ENCODE data around the gene CHD5. TPM values are rescaled to one million over a fixed set of nuclear protein-coding genes. Genes with fewer than 3 reads are reported as not detected.

Gene CHD5
- total RNA-seq, 1 experiment from 2014 or later: 0.39 TPM

GRCh38 chr1:6106977-6107376 is 73.1 kb downstream of the CHD5 start:
- Mint-ChIP-seq H3K36me3 (ENCODE audit: insufficient read depth, unreplicated experiment) (no peaks in the 10 kb centered on the region), H3K4me3 (ENCODE audit: unreplicated experiment) (no peak overlapping the region), H3K27ac (ENCODE audit: unreplicated experiment) (no peak overlapping the region), H3K27me3 (ENCODE audit: insufficient read depth, unreplicated experiment) (peaks cover 3% of the 10 kb centered on the region), H3K9me3 (ENCODE audit: unreplicated experiment) (no peaks in the 10 kb centered on the region), H3K4me1 (ENCODE audit: low read depth, unreplicated experiment) (no peaks in the 10 kb centered on the region)
- intact Hi-C loops (cut with micrococcal nuclease; ENCODE audit: unreplicated experiment): loop anchor here (10.0 kb wide), 1 partner anchor 58 kb away; no protein-coding TSS in a partner anchor
- no peak overlapping the region for H3K4me3 ChIP-seq (ENCODE audit: low read depth, low read length)
- H3K4me1 ChIP-seq: no peaks in the 10 kb centered on the region
- no peaks in the 10 kb centered on the region for H3K9me3 ChIP-seq
- TF ChIP-seq CTCF (IDR thresholded peaks at IDR 0.05; ENCODE audit: insufficient read depth in 1 of 2, low read depth in 1 of 2, low read length in 1 of 2, severe bottlenecking in 1 of 2, unreplicated experiment in 1 of 2): no peak
- DNase-seq: no peak
- ChIA-PET CTCF (no interaction called here), POLR2A (no interaction called here)
- H3K27me3 ChIP-seq (replicated peaks; ENCODE audit: control insufficient read depth, insufficient read depth, low read length): no peaks in the 10 kb centered on the region
- H3K36me3 ChIP-seq (ENCODE audit: control insufficient read depth, insufficient read depth, low read length): no peaks in the 10 kb centered on the region
- BruUV-seq (replicated peaks): no TSS peak

GRCh38 chr1:6106321-6106731 is 73.8 kb downstream of the CHD5 start:
- CTCF ChIA-PET: no interaction called here
- Histone ChIP-seq H3K4me1 (no peaks in the 10 kb centered on the region), H3K27me3 (replicated peaks; ENCODE audit: control insufficient read depth, insufficient read depth, low read length) (no peaks in the 10 kb centered on the region), H3K9me3 (no peaks in the 10 kb centered on the region), H3K4me3 (ENCODE audit: low read depth, low read length) (no peak overlapping the region), H3K36me3 (ENCODE audit: control insufficient read depth, insufficient read depth, low read length) (no peaks in the 10 kb centered on the region)
- no TSS peak for BruUV-seq (replicated peaks)
- Mint-ChIP-seq H3K36me3 (ENCODE audit: insufficient read depth, unreplicated experiment) (no peaks in the 10 kb centered on the region), H3K27ac (ENCODE audit: unreplicated experiment) (no peak overlapping the region), H3K4me1 (ENCODE audit: low read depth, unreplicated experiment) (no peaks in the 10 kb centered on the region), H3K9me3 (ENCODE audit: unreplicated experiment) (no peaks in the 10 kb centered on the region), H3K27me3 (ENCODE audit: insufficient read depth, unreplicated experiment) (peaks cover 3% of the 10 kb centered on the region), H3K4me3 (ENCODE audit: unreplicated experiment) (no peak overlapping the region)
- intact Hi-C loops (cut with micrococcal nuclease; ENCODE audit: unreplicated experiment): loop anchor here (10.0 kb wide), 1 partner anchor 58 kb away; no protein-coding TSS in a partner anchor
- POLR2A ChIA-PET: no interaction called here
- DNase-seq: no peak
- no peak for TF ChIP-seq CTCF (IDR thresholded peaks at IDR 0.05; ENCODE audit: insufficient read depth in 1 of 2, low read depth in 1 of 2, low read length in 1 of 2, severe bottlenecking in 1 of 2, unreplicated experiment in 1 of 2)

GRCh38 chr1:6105763-6106162 is 74.4 kb downstream of the CHD5 start:
- TF ChIP-seq CTCF (IDR thresholded peaks at IDR 0.05; ENCODE audit: insufficient read depth in 1 of 2, low read depth in 1 of 2, low read length in 1 of 2, severe bottlenecking in 1 of 2, unreplicated experiment in 1 of 2): peak in 1 of 2 experiments; percentile 16
- Mint-ChIP-seq H3K4me3 (ENCODE audit: unreplicated experiment) (no peak overlapping the region), H3K27ac (ENCODE audit: unreplicated experiment) (no peak overlapping the region), H3K9me3 (ENCODE audit: unreplicated experiment) (no peaks in the 10 kb centered on the region), H3K27me3 (ENCODE audit: insufficient read depth, unreplicated experiment) (peaks cover 3% of the 10 kb centered on the region), H3K36me3 (ENCODE audit: insufficient read depth, unreplicated experiment) (no peaks in the 10 kb centered on the region), H3K4me1 (ENCODE audit: low read depth, unreplicated experiment) (no peaks in the 10 kb centered on the region)
- intact Hi-C loops (cut with micrococcal nuclease; ENCODE audit: unreplicated experiment): loop anchor here (10.0 kb wide), 1 partner anchor 59 kb away; no protein-coding TSS in a partner anchor
- DNase-seq: no peak
- Histone ChIP-seq H3K9me3 (no peaks in the 10 kb centered on the region), H3K36me3 (ENCODE audit: control insufficient read depth, insufficient read depth, low read length) (no peaks in the 10 kb centered on the region), H3K27me3 (replicated peaks; ENCODE audit: control insufficient read depth, insufficient read depth, low read length) (no peaks in the 10 kb centered on the region), H3K4me3 (ENCODE audit: low read depth, low read length) (no peak overlapping the region), H3K4me1 (no peaks in the 10 kb centered on the region)
- ChIA-PET POLR2A (no interaction called here), CTCF (no interaction called here)
- BruUV-seq (replicated peaks): no TSS peak
